HepG2 (cell line): ENCODE results near the gene BPIFB6. TPM values are rescaled to one million over a fixed set of nuclear protein-coding genes. Genes with fewer than 3 reads are reported as not detected.

ENCODE experiments used
- BRD4 ChIP-seq: sonication (generic); formaldehyde crosslinking; IDR thresholded peaks from 2 replicates; pipeline ENCODE4 v1.4.0; 2020; ENCODE audit warnings: missing genetic modification reagents
- EEA1 ChIP-seq: sonication (generic); formaldehyde crosslinking; IDR thresholded peaks from 2 replicates; pipeline ENCODE4 v1.5.1; 2020; ENCODE audit warnings: mild to moderate bottlenecking, missing genetic modification reagents, borderline replicate concordance
- FOSL1 ChIP-seq: sonication (generic); formaldehyde crosslinking; IDR thresholded peaks from 2 replicates; pipeline ENCODE4 v1.9.0; 2021; ENCODE audit warnings: missing genetic modification reagents, borderline replicate concordance
- KDM5A ChIP-seq: fragments of 200-600 bp; sonication (generic); IDR thresholded peaks from 2 replicates; pipeline ENCODE4 v1.7.0; 2018; ENCODE audit warnings: antibody characterized with exemption, mild to moderate bottlenecking, low read length, borderline replicate concordance
- KDM6A ChIP-seq: IDR thresholded peaks from 2 replicates; pipeline ENCODE4 v1.6.1; 2016; ENCODE audit warnings: low read depth
- MEIS1 ChIP-seq: sonication (generic); formaldehyde crosslinking; IDR thresholded peaks from 2 replicates; pipeline ENCODE4 v1.9.0; 2021; ENCODE audit warnings: mild to moderate bottlenecking, missing genetic modification reagents, moderate library complexity, borderline replicate concordance
- MLLT10 ChIP-seq: sonication (generic); formaldehyde crosslinking; IDR thresholded peaks from 2 replicates; pipeline ENCODE4 v1.4.0; 2020; ENCODE audit warnings: missing genetic modification reagents
- PTBP1 ChIP-seq: fragments of 200-400 bp; formaldehyde crosslinking; IDR thresholded peaks from 2 replicates; pipeline ENCODE4 v1.6.1; 2018; ENCODE audit warnings: low read length, low read depth; ENCODE audit not compliant: poor library complexity, severe bottlenecking
- SPEN ChIP-seq: sonication (generic); formaldehyde crosslinking; IDR thresholded peaks from 2 replicates; pipeline ENCODE4 v1.5.1; 2020; ENCODE audit warnings: low read depth, mild to moderate bottlenecking, missing genetic modification reagents
- TAF15 ChIP-seq: fragments of 200-400 bp; formaldehyde crosslinking; IDR thresholded peaks from one replicate; pipeline ENCODE4 v1.6.1; 2018; ENCODE audit warnings: mild to moderate bottlenecking, low read depth, low read length; ENCODE audit not compliant: poor library complexity, severe bottlenecking
- TEAD3 ChIP-seq: optimal IDR thresholded peaks from 2 replicates; pipeline ENCODE3; 2016; ENCODE audit warnings: borderline replicate concordance
- ZC3H13 ChIP-seq: sonication (generic); formaldehyde crosslinking; IDR thresholded peaks from 2 replicates; pipeline ENCODE4 v1.8.1; 2023; ENCODE audit warnings: mild to moderate bottlenecking, missing genetic modification reagents, moderate library complexity
- ZKSCAN1 ChIP-seq: fragments of 150-350 bp; IDR thresholded peaks from 2 replicates; pipeline ENCODE4 v1.6.1; 2014; ENCODE audit warnings: low read length
- ZMYM3 ChIP-seq: sonication (generic); formaldehyde crosslinking; IDR thresholded peaks from 2 replicates; pipeline ENCODE4 v1.5.1; 2020; ENCODE audit warnings: mild to moderate bottlenecking, missing genetic modification reagents
- ZNF33B ChIP-seq: sonication (generic); formaldehyde crosslinking; IDR thresholded peaks from 2 replicates; pipeline ENCODE4 v1.5.1; 2020; ENCODE audit warnings: mild to moderate bottlenecking, missing genetic modification reagents
- ZNF383 ChIP-seq: sonication (generic); formaldehyde crosslinking; IDR thresholded peaks from 2 replicates; pipeline ENCODE4 v1.4.0; 2020; ENCODE audit warnings: missing genetic modification reagents, mild to moderate bottlenecking, borderline replicate concordance
- ZNF441 ChIP-seq: sonication (generic); formaldehyde crosslinking; IDR thresholded peaks from 2 replicates; pipeline ENCODE4 v1.7.0; 2021; ENCODE audit warnings: missing genetic modification reagents, borderline replicate concordance
- ZNF484 ChIP-seq: sonication (generic); formaldehyde crosslinking; IDR thresholded peaks from 2 replicates; pipeline ENCODE4 v1.5.1; 2020; ENCODE audit warnings: mild to moderate bottlenecking, low read depth, missing genetic modification reagents, borderline replicate concordance
- ZNF841 ChIP-seq: sonication (generic); formaldehyde crosslinking; IDR thresholded peaks from 2 replicates; pipeline ENCODE4 v1.8.1; 2023; ENCODE audit warnings: missing genetic modification reagents, borderline replicate concordance
- polyA plus RNA-seq, 8 experiments: library from polyadenylated mRNA; depleted of rRNA in 3 of 8; stranded (reverse) in 7 of 8; unstranded in 1 of 8; fragments of >200 nt; fragmentation: Illumina TruSeq in 4 of 8; extraction: Trizol in 4 of 8; gene quantifications; 2 replicates each; pipeline versions ENCODE4 v1.2.1 to v1.2.3, GENCODE V29; 2011 to 2016; ENCODE audit warnings: low read depth in 4 of 8, missing spikeins in 1 of 8, mixed read lengths in 1 of 8; ENCODE audit not compliant: insufficient read depth in 1 of 8
- total RNA-seq, 5 experiments: library from RNA; depleted of rRNA; stranded (reverse); fragments of >200 nt; fragmentation: Illumina TruSeq; extraction: Trizol; gene quantifications; 2 replicates each; pipeline ENCODE4 v1.2.3, GENCODE V29; 2016; ENCODE audit warnings: low read depth in 1 of 5
- TF ChIP-seq, protein P1 (sequence below): sonication (generic); formaldehyde crosslinking; IDR thresholded peaks from 2 replicates; pipeline ENCODE4 v1.4.0; 2020; ENCODE audit warnings: missing genetic modification reagents
- TF ChIP-seq, protein P2 (sequence below): sonication (generic); formaldehyde crosslinking; IDR thresholded peaks from 2 replicates; pipeline ENCODE4 v1.8.1; 2023; ENCODE audit warnings: mild to moderate bottlenecking, missing genetic modification reagents, borderline replicate concordance
- TF ChIP-seq, protein P3 (sequence below): sonication (generic); formaldehyde crosslinking; IDR thresholded peaks from 2 replicates; pipeline ENCODE4 v1.5.0; 2020; ENCODE audit warnings: mild to moderate bottlenecking, missing genetic modification reagents, borderline replicate concordance
- TF ChIP-seq, protein P4 (sequence below): sonication (generic); formaldehyde crosslinking; IDR thresholded peaks from 2 replicates; pipeline ENCODE4 v1.4.0; 2020; ENCODE audit warnings: missing genetic modification reagents

The BPIFB6 gene
- total and polyA plus RNA-seq, 2 of the 13 experiments (the other 11 are each of a cell fraction or from before 2014, with no cell fraction given) = 0.13 to 1.7 TPM

DNA sequence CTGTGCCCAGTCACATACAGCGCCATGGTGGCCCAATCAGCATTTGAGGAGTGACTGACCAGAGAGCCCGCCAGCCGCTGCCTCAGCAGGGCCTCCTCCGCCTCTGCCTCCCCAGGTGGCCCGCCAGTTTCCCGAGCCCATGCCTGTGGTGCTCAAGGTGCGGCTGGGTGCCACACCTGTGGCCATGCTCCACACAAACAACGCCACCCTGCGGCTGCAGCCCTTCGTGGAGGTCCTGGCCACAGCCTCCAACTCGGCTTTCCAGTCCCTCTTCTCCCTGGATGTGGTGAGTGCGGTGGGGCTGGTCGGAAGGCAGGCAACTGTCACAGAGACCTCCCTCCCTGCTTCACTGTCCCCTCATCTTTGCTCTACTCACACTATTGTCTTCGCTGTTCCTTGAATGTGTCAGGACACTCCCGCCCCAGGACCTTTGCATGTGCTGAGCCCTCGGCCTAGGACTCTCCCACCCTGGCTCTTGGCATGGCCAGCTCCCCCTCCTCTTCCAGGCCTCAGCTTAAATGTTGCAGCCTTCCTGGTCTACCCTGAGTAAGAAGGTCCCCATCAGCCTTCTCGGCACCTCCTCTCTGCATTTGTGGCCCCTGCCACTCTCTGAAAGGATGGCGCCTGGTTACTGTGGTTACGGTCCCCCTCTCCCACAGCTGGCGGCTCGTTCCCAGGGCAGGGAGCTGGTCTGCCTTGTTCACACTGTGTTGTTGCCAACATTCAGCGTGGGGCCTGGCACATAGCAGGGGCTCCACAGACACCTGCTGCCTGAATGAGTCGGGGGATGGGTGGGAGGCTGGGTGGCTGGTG, 11.8 kb upstream of the BPIFB6 start (continued):
- TF ChIP-seq, protein P1, sequence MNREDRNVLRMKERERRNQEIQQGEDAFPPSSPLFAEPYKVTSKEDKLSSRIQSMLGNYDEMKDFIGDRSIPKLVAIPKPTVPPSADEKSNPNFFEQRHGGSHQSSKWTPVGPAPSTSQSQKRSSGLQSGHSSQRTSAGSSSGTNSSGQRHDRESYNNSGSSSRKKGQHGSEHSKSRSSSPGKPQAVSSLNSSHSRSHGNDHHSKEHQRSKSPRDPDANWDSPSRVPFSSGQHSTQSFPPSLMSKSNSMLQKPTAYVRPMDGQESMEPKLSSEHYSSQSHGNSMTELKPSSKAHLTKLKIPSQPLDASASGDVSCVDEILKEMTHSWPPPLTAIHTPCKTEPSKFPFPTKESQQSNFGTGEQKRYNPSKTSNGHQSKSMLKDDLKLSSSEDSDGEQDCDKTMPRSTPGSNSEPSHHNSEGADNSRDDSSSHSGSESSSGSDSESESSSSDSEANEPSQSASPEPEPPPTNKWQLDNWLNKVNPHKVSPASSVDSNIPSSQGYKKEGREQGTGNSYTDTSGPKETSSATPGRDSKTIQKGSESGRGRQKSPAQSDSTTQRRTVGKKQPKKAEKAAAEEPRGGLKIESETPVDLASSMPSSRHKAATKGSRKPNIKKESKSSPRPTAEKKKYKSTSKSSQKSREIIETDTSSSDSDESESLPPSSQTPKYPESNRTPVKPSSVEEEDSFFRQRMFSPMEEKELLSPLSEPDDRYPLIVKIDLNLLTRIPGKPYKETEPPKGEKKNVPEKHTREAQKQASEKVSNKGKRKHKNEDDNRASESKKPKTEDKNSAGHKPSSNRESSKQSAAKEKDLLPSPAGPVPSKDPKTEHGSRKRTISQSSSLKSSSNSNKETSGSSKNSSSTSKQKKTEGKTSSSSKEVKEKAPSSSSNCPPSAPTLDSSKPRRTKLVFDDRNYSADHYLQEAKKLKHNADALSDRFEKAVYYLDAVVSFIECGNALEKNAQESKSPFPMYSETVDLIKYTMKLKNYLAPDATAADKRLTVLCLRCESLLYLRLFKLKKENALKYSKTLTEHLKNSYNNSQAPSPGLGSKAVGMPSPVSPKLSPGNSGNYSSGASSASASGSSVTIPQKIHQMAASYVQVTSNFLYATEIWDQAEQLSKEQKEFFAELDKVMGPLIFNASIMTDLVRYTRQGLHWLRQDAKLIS (CRISPR knock-in tag) = no peak
- TF ChIP-seq ZNF33B (CRISPR knock-in tag) (no peak), BRD4 (no peak), ZMYM3 (CRISPR knock-in tag) (peak; percentile 55; the same call in 1 of the 2 replicates), ZNF841 (CRISPR knock-in tag) (no peak), SPEN (no peak), TAF15 (no peak), MLLT10 (no peak), FOSL1 (CRISPR knock-in tag) (no peak), ZNF484 (CRISPR knock-in tag) (no peak), KDM5A (no peak), ZC3H13 (CRISPR knock-in tag) (peak; percentile 82; the same call in 1 of the 2 replicates), ZKSCAN1 (no peak), PTBP1 (peak; percentile 69), KDM6A (CRISPR knock-in tag) (no peak), MEIS1 (CRISPR knock-in tag) (no peak), ZNF441 (CRISPR knock-in tag) (no peak), TEAD3 (CRISPR knock-in tag) (no peak), ZNF383 (CRISPR knock-in tag) (no peak), EEA1 (CRISPR knock-in tag) (0 out of 2 replicates have a peak, but pooled peaks have one; percentile 8)
- TF ChIP-seq, protein P2, sequence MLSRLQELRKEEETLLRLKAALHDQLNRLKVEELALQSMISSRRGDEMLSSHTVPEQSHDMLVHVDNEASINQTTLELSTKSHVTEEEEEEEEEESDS (CRISPR knock-in tag) = no peak
- TF ChIP-seq, protein P3, sequence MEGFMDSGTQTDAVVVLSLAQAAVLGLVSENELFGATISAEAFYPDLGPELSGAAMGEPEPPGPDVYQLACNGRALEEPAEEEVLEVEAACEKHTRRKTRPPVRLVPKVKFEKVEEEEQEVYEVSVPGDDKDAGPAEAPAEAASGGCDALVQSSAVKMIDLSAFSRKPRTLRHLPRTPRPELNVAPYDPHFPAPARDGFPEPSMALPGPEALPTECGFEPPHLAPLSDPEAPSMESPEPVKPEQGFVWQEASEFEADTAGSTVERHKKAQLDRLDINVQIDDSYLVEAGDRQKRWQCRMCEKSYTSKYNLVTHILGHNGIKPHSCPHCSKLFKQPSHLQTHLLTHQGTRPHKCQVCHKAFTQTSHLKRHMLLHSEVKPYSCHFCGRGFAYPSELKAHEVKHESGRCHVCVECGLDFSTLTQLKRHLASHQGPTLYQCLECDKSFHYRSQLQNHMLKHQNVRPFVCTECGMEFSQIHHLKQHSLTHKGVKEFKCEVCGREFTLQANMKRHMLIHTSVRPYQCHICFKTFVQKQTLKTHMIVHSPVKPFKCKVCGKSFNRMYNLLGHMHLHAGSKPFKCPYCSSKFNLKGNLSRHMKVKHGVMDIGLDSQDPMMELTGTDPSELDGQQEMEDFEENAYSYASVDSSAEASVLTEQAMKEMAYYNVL (CRISPR knock-in tag) = no peak
- TF ChIP-seq, protein P4, sequence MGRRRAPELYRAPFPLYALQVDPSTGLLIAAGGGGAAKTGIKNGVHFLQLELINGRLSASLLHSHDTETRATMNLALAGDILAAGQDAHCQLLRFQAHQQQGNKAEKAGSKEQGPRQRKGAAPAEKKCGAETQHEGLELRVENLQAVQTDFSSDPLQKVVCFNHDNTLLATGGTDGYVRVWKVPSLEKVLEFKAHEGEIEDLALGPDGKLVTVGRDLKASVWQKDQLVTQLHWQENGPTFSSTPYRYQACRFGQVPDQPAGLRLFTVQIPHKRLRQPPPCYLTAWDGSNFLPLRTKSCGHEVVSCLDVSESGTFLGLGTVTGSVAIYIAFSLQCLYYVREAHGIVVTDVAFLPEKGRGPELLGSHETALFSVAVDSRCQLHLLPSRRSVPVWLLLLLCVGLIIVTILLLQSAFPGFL (CRISPR knock-in tag) = no peak
